ENCODE data around the gene ENTPD6. TPM values are rescaled to one million over a fixed set of nuclear protein-coding genes. Genes with fewer than 3 reads are reported as not detected.

The ENTPD6 gene
- total and polyA plus RNA-seq, 2 of the 4 experiments (the other 2 are of a cell fraction), result 61.1 to 98.6 TPM

DNA sequence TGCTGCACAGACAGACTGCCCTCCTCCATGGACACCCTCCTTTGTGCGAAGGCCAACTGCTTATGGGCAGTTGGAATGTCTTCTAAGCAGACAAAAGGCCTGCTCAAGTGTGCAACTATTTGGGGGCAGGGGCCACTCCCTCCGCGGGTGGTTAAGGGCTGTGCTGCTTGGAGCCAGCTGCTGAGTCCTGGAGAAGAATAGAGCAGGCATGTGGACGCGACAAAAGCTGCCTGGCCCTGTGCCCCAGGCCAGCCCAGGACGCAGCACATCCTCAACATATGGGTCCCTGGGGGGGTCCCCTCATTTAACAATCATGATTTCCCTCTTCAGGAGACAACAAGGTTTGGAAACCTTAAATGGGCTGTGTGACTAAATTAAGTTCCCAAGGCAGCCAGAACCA, 45.5 kb upstream of the ENTPD6 start:
- no peak for DNase-seq
- intact Hi-C loops (cut with micrococcal nuclease) (no loop called here), dilution Hi-C loops (cut with HindIII; ENCODE audit: low sequenced_read_pairs, unreplicated experiment) (no loop called here), in situ Hi-C loops (cut with MboI; ENCODE audit: low sequenced_read_pairs) (loop anchor here (25.0 kb wide), 1 partner anchor 837 kb away; no protein-coding TSS in a partner anchor)
- H3K36me3 ChIP-seq (ENCODE audit: control insufficient read depth, insufficient read depth, low read length), result no peaks in the 10 kb centered on the region
- H2BK20ac ChIP-seq (ENCODE audit: low read depth, low read length), result no peak overlapping the region
- no peak overlapping the region for H4K8ac ChIP-seq (ENCODE audit: low read depth in 2 of 2, low read length in 2 of 2)
- H4K5ac ChIP-seq (ENCODE audit: low read depth, low read length), result no peak overlapping the region
- no peaks in the 10 kb centered on the region for H3K79me1 ChIP-seq (ENCODE audit: low read depth in 1 of 2, low read length in 2 of 2)
- ATAC-seq (ENCODE audit: low read depth), result no peak
- H2AK9ac ChIP-seq (replicated peaks; ENCODE audit: low read depth, low read length, poor library complexity), result no peak overlapping the region
- POLR2A ChIA-PET (ENCODE audit: unreplicated experiment), result no interaction called here
- H3K4me1 ChIP-seq (ENCODE audit: control insufficient read depth, insufficient read depth, low read length), result peaks cover 2% of the 10 kb centered on the region; the same call in 1 of the 2 replicates
- no peak overlapping the region for H4K91ac ChIP-seq (ENCODE audit: insufficient read depth, low read depth, low read length)
- no peak overlapping the region for H3K9ac ChIP-seq (ENCODE audit: low read depth, low read length)
- H3K14ac ChIP-seq (replicated peaks; ENCODE audit: low read depth, low read length), result no peak overlapping the region
- no peak overlapping the region for H3K4me2 ChIP-seq (ENCODE audit: low read depth, low read length)
- H3K4me3 ChIP-seq (ENCODE audit: insufficient read depth, low read depth, low read length), result no peak overlapping the region
- H2AFZ ChIP-seq (replicated peaks; ENCODE audit: low read length, poor library complexity), result no peak overlapping the region
- no peak overlapping the region for H2AK5ac ChIP-seq (ENCODE audit: low read depth, low read length)
- no peaks in the 10 kb centered on the region for H3K9me1 ChIP-seq (ENCODE audit: insufficient read depth, low read length)
- no peak overlapping the region for H3K56ac ChIP-seq (ENCODE audit: extremely low read depth, insufficient read depth, low read length)
- H3K18ac ChIP-seq (ENCODE audit: low read depth, low read length), result no peak overlapping the region
- TF ChIP-seq RCOR1 (IDR thresholded peaks at IDR 0.05; ENCODE audit: insufficient replicate concordance, low read length), result no peak
- no peak for TF ChIP-seq RAD21 (IDR thresholded peaks at IDR 0.05; ENCODE audit: low read length)
- TF ChIP-seq, protein P1, sequence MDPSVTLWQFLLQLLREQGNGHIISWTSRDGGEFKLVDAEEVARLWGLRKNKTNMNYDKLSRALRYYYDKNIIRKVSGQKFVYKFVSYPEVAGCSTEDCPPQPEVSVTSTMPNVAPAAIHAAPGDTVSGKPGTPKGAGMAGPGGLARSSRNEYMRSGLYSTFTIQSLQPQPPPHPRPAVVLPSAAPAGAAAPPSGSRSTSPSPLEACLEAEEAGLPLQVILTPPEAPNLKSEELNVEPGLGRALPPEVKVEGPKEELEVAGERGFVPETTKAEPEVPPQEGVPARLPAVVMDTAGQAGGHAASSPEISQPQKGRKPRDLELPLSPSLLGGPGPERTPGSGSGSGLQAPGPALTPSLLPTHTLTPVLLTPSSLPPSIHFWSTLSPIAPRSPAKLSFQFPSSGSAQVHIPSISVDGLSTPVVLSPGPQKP (IDR thresholded peaks at IDR 0.05; ENCODE audit: borderline replicate concordance, low read depth, low read length), result no peak
- TF ChIP-seq RFX5 (IDR thresholded peaks at IDR 0.05; ENCODE audit: low read depth, low read length), result no peak
- TF ChIP-seq, protein P2, sequence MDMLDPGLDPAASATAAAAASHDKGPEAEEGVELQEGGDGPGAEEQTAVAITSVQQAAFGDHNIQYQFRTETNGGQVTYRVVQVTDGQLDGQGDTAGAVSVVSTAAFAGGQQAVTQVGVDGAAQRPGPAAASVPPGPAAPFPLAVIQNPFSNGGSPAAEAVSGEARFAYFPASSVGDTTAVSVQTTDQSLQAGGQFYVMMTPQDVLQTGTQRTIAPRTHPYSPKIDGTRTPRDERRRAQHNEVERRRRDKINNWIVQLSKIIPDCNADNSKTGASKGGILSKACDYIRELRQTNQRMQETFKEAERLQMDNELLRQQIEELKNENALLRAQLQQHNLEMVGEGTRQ (IDR thresholded peaks at IDR 0.05; ENCODE audit: low read depth, low read length), result no peak
- no peak for TF ChIP-seq CEBPB (IDR thresholded peaks at IDR 0.05; ENCODE audit: low read depth, low read length)
- TF ChIP-seq, protein P3, sequence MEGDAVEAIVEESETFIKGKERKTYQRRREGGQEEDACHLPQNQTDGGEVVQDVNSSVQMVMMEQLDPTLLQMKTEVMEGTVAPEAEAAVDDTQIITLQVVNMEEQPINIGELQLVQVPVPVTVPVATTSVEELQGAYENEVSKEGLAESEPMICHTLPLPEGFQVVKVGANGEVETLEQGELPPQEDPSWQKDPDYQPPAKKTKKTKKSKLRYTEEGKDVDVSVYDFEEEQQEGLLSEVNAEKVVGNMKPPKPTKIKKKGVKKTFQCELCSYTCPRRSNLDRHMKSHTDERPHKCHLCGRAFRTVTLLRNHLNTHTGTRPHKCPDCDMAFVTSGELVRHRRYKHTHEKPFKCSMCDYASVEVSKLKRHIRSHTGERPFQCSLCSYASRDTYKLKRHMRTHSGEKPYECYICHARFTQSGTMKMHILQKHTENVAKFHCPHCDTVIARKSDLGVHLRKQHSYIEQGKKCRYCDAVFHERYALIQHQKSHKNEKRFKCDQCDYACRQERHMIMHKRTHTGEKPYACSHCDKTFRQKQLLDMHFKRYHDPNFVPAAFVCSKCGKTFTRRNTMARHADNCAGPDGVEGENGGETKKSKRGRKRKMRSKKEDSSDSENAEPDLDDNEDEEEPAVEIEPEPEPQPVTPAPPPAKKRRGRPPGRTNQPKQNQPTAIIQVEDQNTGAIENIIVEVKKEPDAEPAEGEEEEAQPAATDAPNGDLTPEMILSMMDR (conservative IDR thresholded peaks at IDR 0.05; ENCODE audit: low read depth, low read length), result no peak
- TF ChIP-seq MXI1 (IDR thresholded peaks at IDR 0.05; ENCODE audit: borderline replicate concordance, low read depth, low read length), result no peak
- no peak for TF ChIP-seq MAFK (IDR thresholded peaks at IDR 0.05; ENCODE audit: low read depth, low read length)
- no peak for TF ChIP-seq MAZ (IDR thresholded peaks at IDR 0.05; ENCODE audit: borderline replicate concordance, low read depth, low read length)
- no peak for TF ChIP-seq NFE2L2 (IDR thresholded peaks at IDR 0.05; ENCODE audit: low read depth, low read length)
- CTCF ChIA-PET, result no interaction called here
- peaks cover 49% of the 10 kb centered on the region for H3K27me3 ChIP-seq (ENCODE audit: control insufficient read depth, insufficient read depth, low read length)
- no peak overlapping the region for H3K4ac ChIP-seq (ENCODE audit: low read depth, low read length)
- no peaks in the 10 kb centered on the region; the same call in 1 of the 2 replicates for H4K20me1 ChIP-seq (ENCODE audit: insufficient read depth, low read length)
- H2BK15ac ChIP-seq (ENCODE audit: low read depth, low read length), result no peak overlapping the region
- no CpG with 5 or more reads among the region's 6 CpGs for WGBS, 2 experiments (ENCODE audit: extremely low coverage in 2 of 2, insufficient read length in 1 of 2)
- BruUV-seq (replicated peaks), result no TSS peak
- no peak overlapping the region for H2BK5ac ChIP-seq (ENCODE audit: low read depth, low read length, poor library complexity, severe bottlenecking)
- H3K27ac ChIP-seq (ENCODE audit: insufficient read depth, low read length), result no peak overlapping the region
- H3K23ac ChIP-seq (ENCODE audit: low read depth, low read length), result no peak overlapping the region
- no peaks in the 10 kb centered on the region; the same call in 1 of the 2 replicates for H3K9me3 ChIP-seq (ENCODE audit: control insufficient read depth, insufficient read depth, low read length)
- H2BK120ac ChIP-seq (ENCODE audit: low read depth, low read length), result no peak overlapping the region

Data from IMR-90 (cell line).